Measurements from ENCODE around the gene ATP1A1. TPM values are rescaled to one million over a fixed set of nuclear protein-coding genes. Genes with fewer than 3 reads are reported as not detected.

Gene ATP1A1
- total and polyA plus RNA-seq, 2 experiments from 2014 or later, result 665 to 1,350 TPM

DNA sequence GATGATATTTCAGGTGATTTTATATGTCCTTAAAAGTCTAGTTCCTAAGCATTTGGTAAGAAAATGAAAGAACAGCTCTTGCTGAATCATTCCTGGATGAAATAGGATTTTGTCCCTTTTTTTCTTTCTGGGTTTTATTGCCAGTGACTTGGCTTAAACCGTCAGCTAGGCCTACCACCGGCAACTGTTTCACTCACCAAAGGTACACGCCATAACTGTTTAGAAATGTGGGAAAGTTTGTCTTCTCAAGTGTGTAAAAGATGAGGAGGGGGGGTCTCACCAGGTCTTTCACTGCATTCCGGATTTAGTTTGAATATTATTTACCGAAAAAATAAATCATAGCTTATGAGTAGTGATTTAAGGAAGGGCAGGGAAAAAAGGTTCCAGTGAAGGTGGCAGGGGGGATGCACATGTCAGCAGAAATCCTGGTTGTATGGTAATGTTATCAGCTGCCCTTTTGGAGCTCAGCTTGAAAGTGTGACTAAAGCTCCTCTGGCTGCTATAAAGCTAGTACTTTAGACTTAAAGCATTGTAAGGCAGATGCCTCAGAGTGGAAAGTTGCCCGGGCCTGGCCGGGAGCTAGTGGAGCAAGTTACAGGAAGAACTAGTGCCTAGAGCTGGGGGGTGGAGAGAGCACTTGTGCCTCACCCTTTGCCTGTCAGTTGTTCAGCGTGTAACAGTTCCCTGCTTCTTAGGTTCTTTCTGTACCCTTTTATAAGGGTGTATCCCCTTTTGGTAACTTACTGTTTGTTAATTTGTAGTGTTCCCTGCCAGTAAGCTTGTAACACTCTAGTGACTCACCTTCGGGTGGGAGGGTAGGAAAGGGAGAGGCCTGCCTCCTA, 3.1 kb downstream of the ATP1A1 start:
- peak; percentile 69 to 80 for DNase-seq (ENCODE audit: low read depth in 1 of 2, low spot score in 1 of 2)
- H3K27ac ChIP-seq, result peak overlapping the region; percentile 97
- no peaks in the 10 kb centered on the region for H3K27me3 ChIP-seq
- H3K9me3 ChIP-seq (ENCODE audit: low read depth), result no peaks in the 10 kb centered on the region
- TF ChIP-seq, protein P1, sequence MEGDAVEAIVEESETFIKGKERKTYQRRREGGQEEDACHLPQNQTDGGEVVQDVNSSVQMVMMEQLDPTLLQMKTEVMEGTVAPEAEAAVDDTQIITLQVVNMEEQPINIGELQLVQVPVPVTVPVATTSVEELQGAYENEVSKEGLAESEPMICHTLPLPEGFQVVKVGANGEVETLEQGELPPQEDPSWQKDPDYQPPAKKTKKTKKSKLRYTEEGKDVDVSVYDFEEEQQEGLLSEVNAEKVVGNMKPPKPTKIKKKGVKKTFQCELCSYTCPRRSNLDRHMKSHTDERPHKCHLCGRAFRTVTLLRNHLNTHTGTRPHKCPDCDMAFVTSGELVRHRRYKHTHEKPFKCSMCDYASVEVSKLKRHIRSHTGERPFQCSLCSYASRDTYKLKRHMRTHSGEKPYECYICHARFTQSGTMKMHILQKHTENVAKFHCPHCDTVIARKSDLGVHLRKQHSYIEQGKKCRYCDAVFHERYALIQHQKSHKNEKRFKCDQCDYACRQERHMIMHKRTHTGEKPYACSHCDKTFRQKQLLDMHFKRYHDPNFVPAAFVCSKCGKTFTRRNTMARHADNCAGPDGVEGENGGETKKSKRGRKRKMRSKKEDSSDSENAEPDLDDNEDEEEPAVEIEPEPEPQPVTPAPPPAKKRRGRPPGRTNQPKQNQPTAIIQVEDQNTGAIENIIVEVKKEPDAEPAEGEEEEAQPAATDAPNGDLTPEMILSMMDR (IDR thresholded peaks at IDR 0.05; ENCODE audit: low read depth, low read length), result no peak
- peak overlapping the region; percentile 93 for H3K4me3 ChIP-seq
- H3K36me3 ChIP-seq, result peaks cover 8% of the 10 kb centered on the region
- H3K4me1 ChIP-seq (ENCODE audit: low read depth), result peaks cover 44% of the 10 kb centered on the region

DNA sequence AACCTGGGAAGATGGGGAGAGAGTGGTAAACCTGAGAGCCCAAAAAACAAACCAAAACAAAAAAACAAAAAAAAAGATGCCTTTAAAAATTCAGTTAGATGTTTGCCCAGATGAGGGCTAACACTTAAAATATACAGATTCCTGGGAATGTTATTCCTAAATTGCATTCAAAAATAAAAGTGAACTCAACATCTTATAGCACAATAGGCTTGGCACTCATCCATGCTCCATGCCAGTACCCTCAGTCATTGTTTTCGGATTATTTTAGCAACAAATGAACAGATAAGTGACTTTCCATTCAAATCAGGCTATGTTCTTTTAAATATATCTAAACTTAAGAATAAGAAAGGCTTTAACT, 3.7 kb downstream of the ATP1A1 start:
- H3K27me3 ChIP-seq, result no peaks in the 10 kb centered on the region
- no peaks in the 10 kb centered on the region for H3K9me3 ChIP-seq (ENCODE audit: low read depth)
- peak in 1 of 2 donors; percentile 53 for DNase-seq (ENCODE audit: low read depth in 1 of 2, low spot score in 1 of 2)
- H3K4me1 ChIP-seq (ENCODE audit: low read depth), result peaks cover 50% of the 10 kb centered on the region
- H3K4me3 ChIP-seq, result peak overlapping the region; percentile 93
- TF ChIP-seq, protein P1 (IDR thresholded peaks at IDR 0.05; ENCODE audit: low read depth, low read length), result no peak
- H3K36me3 ChIP-seq, result peaks cover 8% of the 10 kb centered on the region
- H3K27ac ChIP-seq, result peak overlapping the region; percentile 97

DNA sequence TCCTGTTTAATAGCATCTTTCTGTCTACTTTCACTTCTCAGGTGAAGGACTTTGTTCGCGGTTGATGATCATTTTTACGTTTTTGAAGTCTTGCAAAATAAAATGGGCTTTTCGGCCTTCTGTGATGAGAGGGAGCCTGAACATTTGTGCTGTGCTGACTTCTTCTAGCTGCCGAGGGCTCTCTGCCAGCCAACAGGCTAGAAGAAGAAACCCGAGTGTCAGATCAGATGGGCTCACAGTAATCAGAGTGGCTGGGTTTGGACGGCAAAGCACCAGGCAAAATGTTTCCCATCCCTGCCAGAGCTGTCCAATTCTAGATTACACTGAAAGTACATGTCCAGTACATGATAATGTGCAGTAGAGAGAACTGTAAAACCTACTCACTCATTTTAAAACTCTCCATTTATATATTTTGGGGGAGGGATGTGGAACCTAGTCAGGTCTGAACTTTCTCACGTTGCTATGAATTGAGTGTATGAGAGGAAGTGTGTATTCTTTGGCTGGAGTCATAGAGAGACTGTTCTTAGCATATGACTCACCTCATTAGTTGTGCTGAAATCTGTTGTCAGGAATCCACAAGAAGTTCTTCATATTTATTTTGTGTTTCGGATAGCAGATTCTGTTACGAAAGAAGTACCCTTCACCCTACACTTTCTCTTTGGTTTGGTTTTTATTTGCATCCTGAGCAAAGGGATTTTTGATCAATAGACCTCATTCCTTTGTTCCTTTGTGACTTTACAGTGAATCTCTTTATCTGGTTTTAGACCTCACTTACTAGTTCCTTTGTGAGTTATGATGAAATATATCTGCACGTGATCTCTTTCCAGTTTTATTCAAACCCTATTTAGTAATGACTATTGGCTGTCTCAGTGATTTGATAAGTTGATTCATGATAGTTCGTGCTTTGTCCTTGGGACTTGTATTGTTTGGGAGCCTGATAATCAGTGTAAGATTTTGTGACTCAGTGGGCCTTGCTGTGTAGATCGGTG, 4.8 kb downstream of the ATP1A1 start:
- TF ChIP-seq, protein P1 (IDR thresholded peaks at IDR 0.05; ENCODE audit: low read depth, low read length), result no peak
- Histone ChIP-seq H3K9me3 (ENCODE audit: low read depth) (no peaks in the 10 kb centered on the region), H3K27me3 (no peaks in the 10 kb centered on the region), H3K4me3 (peak overlapping the region; percentile 93), H3K4me1 (ENCODE audit: low read depth) (peaks cover 61% of the 10 kb centered on the region), H3K27ac (peak overlapping the region; percentile 97), H3K36me3 (peaks cover 8% of the 10 kb centered on the region)
- peak; percentile 38 to 95 for DNase-seq (ENCODE audit: low read depth in 1 of 2, low spot score in 1 of 2)

DNA sequence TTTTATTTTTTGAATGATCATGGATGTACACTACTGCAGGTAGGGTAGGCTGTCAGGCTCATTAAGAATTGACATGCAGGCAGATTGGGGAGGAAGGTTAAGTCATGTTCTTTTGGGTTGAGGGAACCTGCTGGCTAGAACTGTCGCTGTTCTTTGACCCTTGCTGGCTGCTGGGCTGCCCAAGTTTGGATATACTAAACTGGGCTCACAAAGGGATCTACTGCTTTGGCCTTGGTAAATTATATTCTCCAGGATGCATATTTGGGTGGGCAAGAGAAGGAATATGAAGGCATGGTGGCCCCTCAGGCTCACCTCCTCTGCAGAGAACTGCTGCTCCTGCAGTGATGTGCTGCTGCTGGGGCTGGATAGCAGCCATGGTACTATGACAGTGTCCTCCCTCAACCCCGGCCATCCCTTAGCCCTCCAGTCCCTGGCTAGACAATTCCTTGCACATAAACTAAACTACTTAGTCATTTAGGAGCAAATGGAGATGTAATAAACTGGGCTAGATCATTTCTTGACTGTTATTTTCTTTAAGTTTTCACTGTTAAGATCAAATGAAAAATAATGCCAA, 6.1 kb downstream of the ATP1A1 start:
- DNase-seq (ENCODE audit: low read depth in 1 of 2, low spot score in 1 of 2), result no peak
- Histone ChIP-seq H3K4me1 (ENCODE audit: low read depth) (peaks cover 74% of the 10 kb centered on the region), H3K36me3 (peaks cover 17% of the 10 kb centered on the region), H3K4me3 (peak overlapping the region; percentile 12), H3K27ac (peak overlapping the region; percentile 97), H3K9me3 (ENCODE audit: low read depth) (no peaks in the 10 kb centered on the region), H3K27me3 (no peaks in the 10 kb centered on the region)
- TF ChIP-seq, protein P1 (IDR thresholded peaks at IDR 0.05; ENCODE audit: low read depth, low read length), result no peak

Measured in cardiac muscle cell (in vitro differentiated cells and primary cell).